Right kidney (tissue), 9 donors: ENCODE results near the gene RAPGEF3.

Source experiments
- DNase-seq: peaks from one replicate; pipeline ENCODE4 v3.0.0-alpha.2; 2016
- long read RNA-seq, 8 donors: transcript quantifications; one replicate each; lab custom pipeline, GENCODE V29; 2026

The RAPGEF3 gene
- long read RNA-seq, donor 1, full-length matches to known transcripts = 5 of 33 reads
- long read RNA-seq, donor 1, partial matches to known transcripts = 28 of 33 reads
- long read RNA-seq, donor 1, other reads (novel, unspliced or antisense) = 0 of 33 reads
- long read RNA-seq, donor 2 = 0 reads
- long read RNA-seq, donor 3, full-length matches to known transcripts = 4 of 48 reads
- long read RNA-seq, donor 3, partial matches to known transcripts = 21 of 48 reads
- long read RNA-seq, donor 3, other reads (novel, unspliced or antisense) = 23 of 48 reads
- long read RNA-seq, donor 4, full-length matches to known transcripts = 7 of 7 reads
- long read RNA-seq, donor 4, partial matches to known transcripts = 0 of 7 reads
- long read RNA-seq, donor 4, other reads (novel, unspliced or antisense) = 0 of 7 reads
- long read RNA-seq, donor 5, full-length matches to known transcripts = 3 of 34 reads
- long read RNA-seq, donor 5, partial matches to known transcripts = 31 of 34 reads
- long read RNA-seq, donor 5, other reads (novel, unspliced or antisense) = 0 of 34 reads
- long read RNA-seq, donor 6, partial matches to known transcripts = 48 of 54 reads
- long read RNA-seq, donor 6, other reads (novel, unspliced or antisense) = 0 of 54 reads
- long read RNA-seq, donor 7, full-length matches to known transcripts = 6 of 103 reads
- long read RNA-seq, donor 7, partial matches to known transcripts = 97 of 103 reads
- long read RNA-seq, donor 7, other reads (novel, unspliced or antisense) = 0 of 103 reads
- long read RNA-seq, donor 8, full-length matches to known transcripts = 6 of 71 reads
- long read RNA-seq, donor 8, partial matches to known transcripts = 65 of 71 reads
- long read RNA-seq, donor 8, other reads (novel, unspliced or antisense) = 0 of 71 reads

GRCh38 chr12:47758834-47759690 lies at the start of gene RAPGEF3:
TSS of gene RAPGEF3 (minus strand) at chr12:47758880. CDS start at chr12:47758556, 324 bp downstream.
- DNase-seq = peak; percentile 84

- DNase-seq = no peak
These were observed 49.4 kb upstream of the RAPGEF3 start for GRCh38 chr12:47808050-47808449.

GRCh38 chr12:47807338-47807737 lies 48.7 kb upstream of the RAPGEF3 start:
- no peak for DNase-seq

GRCh38 chr12:47805417-47805816 lies 46.7 kb upstream of the RAPGEF3 start:
- no peak for DNase-seq

GRCh38 chr12:47804171-47804570 lies 45.5 kb upstream of the RAPGEF3 start:
- DNase-seq = no peak

GRCh38 chr12:47803191-47803875 lies 44.7 kb upstream of the RAPGEF3 start:
- DNase-seq = no peak

- DNase-seq = no peak
These were observed 43.6 kb upstream of the RAPGEF3 start for GRCh38 chr12:47802312-47802711.

GRCh38 chr12:47801904-47802246 lies 43.2 kb upstream of the RAPGEF3 start:
- no peak for DNase-seq

- DNase-seq = no peak
These were observed 42.7 kb upstream of the RAPGEF3 start for GRCh38 chr12:47801170-47801903.

GRCh38 chr12:47800582-47800981 lies 41.9 kb upstream of the RAPGEF3 start:
- DNase-seq = no peak

- no peak for DNase-seq
These were observed 40.8 kb upstream of the RAPGEF3 start for GRCh38 chr12:47799357-47799955.

- DNase-seq = no peak
These were observed 39.8 kb upstream of the RAPGEF3 start for GRCh38 chr12:47798382-47798948.

- DNase-seq = no peak
These were observed 38.8 kb upstream of the RAPGEF3 start for GRCh38 chr12:47797441-47797840.

- DNase-seq = no peak
These were observed 37.2 kb upstream of the RAPGEF3 start for GRCh38 chr12:47795814-47796411.

GRCh38 chr12:47795121-47795813 lies 36.6 kb upstream of the RAPGEF3 start:
- DNase-seq = no peak

- no peak for DNase-seq
These were observed 36.0 kb upstream of the RAPGEF3 start for GRCh38 chr12:47794679-47795078.

- DNase-seq = no peak
These were observed 34.5 kb upstream of the RAPGEF3 start for GRCh38 chr12:47793015-47793681.

- DNase-seq = no peak
These were observed 33.2 kb upstream of the RAPGEF3 start for GRCh38 chr12:47791874-47792273.

GRCh38 chr12:47791351-47791746 lies 32.7 kb upstream of the RAPGEF3 start:
- DNase-seq = no peak
